Natural killer cell (primary cell): ENCODE measurements around the gene UFD1. TPM values are rescaled to one million over a fixed set of nuclear protein-coding genes. Genes with fewer than 3 reads are reported as not detected.

Experiments used
- ATAC-seq, 3 donors: fragments of 150-1000 bp in 2 of 3; fragments of 200-7000 bp in 1 of 3; cut with Tn5 transposase; 1 replicate in 1 of 3; 2 replicates in 2 of 3; pipeline ENCODE4 v1.10.0; 2021; ENCODE audit warnings: mild to moderate bottlenecking in 2 of 3, moderate library complexity in 2 of 3
- DNase-seq, 2 donors: peaks; one replicate each; pipeline versions ENCODE4 v3.0.0 to v3.0.0-alpha.2; 2013 to 2021; ENCODE audit warnings: mixed read lengths in 1 of 2
- H3K27ac ChIP-seq: one replicate; pipeline ENCODE4 v1.5.1; 2013; ENCODE audit warnings: mild to moderate bottlenecking, low read length
- H3K27me3 ChIP-seq: one replicate; pipeline ENCODE4 v1.6.1; 2013; ENCODE audit warnings: low read length; ENCODE audit not compliant: control insufficient read depth, insufficient read depth
- H3K36me3 ChIP-seq: one replicate; pipeline ENCODE4 v1.6.1; 2013; ENCODE audit warnings: low read length; ENCODE audit not compliant: control insufficient read depth, insufficient read depth
- H3K4me1 ChIP-seq: one replicate; pipeline ENCODE4 v1.6.1; 2013; ENCODE audit warnings: low read length; ENCODE audit not compliant: control insufficient read depth, insufficient read depth
- H3K4me3 ChIP-seq: one replicate; pipeline ENCODE4 v1.5.1; 2013; ENCODE audit warnings: low read length
- H3K9me3 ChIP-seq: one replicate; pipeline ENCODE4 v1.6.1; 2013; ENCODE audit warnings: low read length; ENCODE audit not compliant: control insufficient read depth, insufficient read depth
- H3K27ac Mint-ChIP-seq, 2 donors: one replicate each; pipeline ENCODE4 v1.8.0; 2022; ENCODE audit warnings: mild to moderate bottlenecking in 2 of 2, mixed read lengths in 2 of 2, moderate library complexity in 1 of 2
- H3K27me3 Mint-ChIP-seq, 2 donors: one replicate each; pipeline ENCODE4 v1.8.0; 2022; ENCODE audit warnings: low read depth in 2 of 2, mixed read lengths in 2 of 2
- H3K36me3 Mint-ChIP-seq: one replicate; pipeline ENCODE4 v1.8.0; 2022; ENCODE audit warnings: mixed read lengths
- H3K4me1 Mint-ChIP-seq, 2 donors: one replicate each; pipeline ENCODE4 v1.8.0; 2022; ENCODE audit warnings: mixed read lengths in 2 of 2
- H3K4me3 Mint-ChIP-seq: one replicate; pipeline ENCODE4 v1.8.0; 2022; ENCODE audit warnings: mild to moderate bottlenecking, moderate library complexity, mixed read lengths
- H3K9me3 Mint-ChIP-seq, 2 donors: one replicate each; pipeline ENCODE4 v1.8.0; 2022; ENCODE audit warnings: mixed read lengths in 2 of 2
- CTCF ChIP-seq: fragments of 200-600 bp; IDR thresholded peaks from one replicate; pipeline ENCODE4 v1.8.0; 2022; ENCODE audit warnings: antibody characterized with exemption
- WGBS: methylation state at CpG from one replicate; pipeline ENCODE4 v1.1.7; 2013; ENCODE audit warnings: missing lambda C conversion rate; ENCODE audit not compliant: insufficient coverage; 5-methylcytosine and 5-hydroxymethylcytosine counted together
- intact Hi-C: fragments of 100-400 bp; cut with micrococcal nuclease; formaldehyde crosslinking; loops from one replicate; pipeline ENCODE4 v1.14.2; 2022
- total RNA-seq, 4 donors: library from RNA; stranded (reverse); fragments of 120-200 nt in 1 of 4; gene quantifications; one replicate each; pipeline versions ENCODE4 v1.2.3 to v1.2.4, GENCODE V29; 2013 to 2022

UFD1 gene
- total RNA-seq, 3 donors from 2014 or later (not counting 1 experiment from before 2014, with no cell fraction given): 73.8 to 101 (median 77.8) TPM

DNA sequence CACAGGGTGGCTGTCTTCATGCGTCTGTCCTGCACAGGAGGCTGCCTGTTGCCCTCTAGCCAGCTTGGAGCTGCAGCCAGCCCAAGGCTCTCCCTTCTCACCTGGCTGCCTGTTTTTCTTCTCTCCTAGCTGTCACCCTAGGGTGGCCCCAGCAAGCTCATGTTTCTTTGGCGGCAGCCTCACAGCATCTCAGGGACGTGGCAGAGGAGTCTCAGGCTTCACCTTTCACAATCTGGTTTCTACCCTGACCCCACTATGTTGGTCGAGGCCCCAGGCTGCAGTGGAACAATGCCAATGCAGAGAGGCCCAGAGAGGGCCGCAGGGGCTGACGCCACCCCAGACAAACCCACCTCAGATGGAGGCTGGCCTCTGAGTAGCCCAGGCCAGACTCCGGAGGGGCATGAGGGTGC is 47.7 kb upstream of the UFD1 start:
- no peak for ATAC-seq
- H3K4me1 Mint-ChIP-seq: peaks cover 0 to 9% of the 10 kb centered on the region in 2 donors
- no peak overlapping the region for H3K4me3 ChIP-seq
- intact Hi-C loops: no loop called here
- no peak overlapping the region for H3K27ac ChIP-seq
- no peak overlapping the region for H3K27ac Mint-ChIP-seq
- peaks cover 11% of the 10 kb centered on the region for H3K27me3 ChIP-seq
- H3K36me3 ChIP-seq: no peaks in the 10 kb centered on the region
- H3K9me3 ChIP-seq: no peaks in the 10 kb centered on the region
- DNase-seq: no peak
- no peak overlapping the region for H3K4me3 Mint-ChIP-seq
- H3K27me3 Mint-ChIP-seq: peaks cover 0 to 20% of the 10 kb centered on the region in 2 donors
- 84% methylated on average over 7 of the region's 7 CpGs for WGBS
- no peaks in the 10 kb centered on the region for H3K36me3 Mint-ChIP-seq
- H3K9me3 Mint-ChIP-seq: no peaks in the 10 kb centered on the region
- peaks cover 5% of the 10 kb centered on the region for H3K4me1 ChIP-seq
- no peak for TF ChIP-seq CTCF

DNA sequence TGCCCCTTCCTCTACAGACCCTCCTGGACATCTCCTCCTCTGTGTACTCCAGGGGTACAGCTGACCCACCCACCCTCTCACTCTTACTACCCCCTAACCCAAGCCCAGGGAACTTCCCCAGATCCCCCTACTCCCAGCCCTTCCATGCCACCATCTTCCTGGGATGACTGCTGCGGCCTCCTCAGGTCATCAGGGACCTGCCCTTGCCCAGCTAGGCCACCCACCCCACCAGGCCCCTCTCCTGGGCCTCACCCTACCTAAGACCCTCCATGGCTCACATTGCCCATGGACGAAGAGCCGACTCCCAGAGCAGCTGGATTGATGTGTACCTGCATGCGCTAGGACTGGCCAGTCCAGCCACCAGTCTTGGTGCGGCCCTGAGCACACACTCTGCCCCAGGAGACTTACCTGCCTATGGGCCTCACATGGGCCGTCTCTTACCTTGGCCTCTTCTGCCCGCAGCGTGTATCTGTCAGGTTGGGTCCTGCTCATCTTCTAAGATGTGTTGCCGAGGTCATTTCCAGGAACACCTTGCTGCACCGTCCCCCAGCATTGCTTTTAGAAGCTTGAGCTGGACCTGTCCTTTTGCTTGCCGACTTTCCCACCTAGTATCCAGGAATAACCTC is 47.2 kb upstream of the UFD1 start:
- no peak overlapping the region for H3K27ac ChIP-seq
- WGBS: 93% methylated on average over 11 of the region's 11 CpGs
- DNase-seq (no peak), ATAC-seq (no peak)
- Mint-ChIP-seq H3K9me3 (no peaks in the 10 kb centered on the region), H3K27me3 (peaks cover 0 to 20% of the 10 kb centered on the region in 2 donors), H3K4me1 (peaks cover 0 to 9% of the 10 kb centered on the region in 2 donors), H3K36me3 (no peaks in the 10 kb centered on the region), H3K4me3 (no peak overlapping the region), H3K27ac (no peak overlapping the region)
- H3K4me3 ChIP-seq: no peak overlapping the region
- H3K4me1 ChIP-seq: peaks cover 5% of the 10 kb centered on the region
- intact Hi-C loops: no loop called here
- TF ChIP-seq CTCF: no peak
- H3K27me3 ChIP-seq: peaks cover 11% of the 10 kb centered on the region
- H3K9me3 ChIP-seq: no peaks in the 10 kb centered on the region
- H3K36me3 ChIP-seq: no peaks in the 10 kb centered on the region

- WGBS: 70% methylated on average over 2 of the region's 3 CpGs
- intact Hi-C loops: no loop called here
- no peaks in the 10 kb centered on the region for H3K9me3 Mint-ChIP-seq
- no peak overlapping the region for H3K27ac Mint-ChIP-seq
- ATAC-seq (no peak), DNase-seq (no peak)
- peaks cover 5% of the 10 kb centered on the region for H3K4me1 ChIP-seq
- no peak overlapping the region for H3K4me3 Mint-ChIP-seq
- peaks cover 0 to 9% of the 10 kb centered on the region in 2 donors for H3K4me1 Mint-ChIP-seq
- no peaks in the 10 kb centered on the region for H3K9me3 ChIP-seq
- no peak for TF ChIP-seq CTCF
- H3K27me3 ChIP-seq: peaks cover 11% of the 10 kb centered on the region
- H3K27me3 Mint-ChIP-seq: peaks cover 0 to 20% of the 10 kb centered on the region in 2 donors
- H3K36me3 ChIP-seq: no peaks in the 10 kb centered on the region
- H3K4me3 ChIP-seq: no peak overlapping the region
- H3K27ac ChIP-seq: no peak overlapping the region
- H3K36me3 Mint-ChIP-seq: no peaks in the 10 kb centered on the region
Measured at GRCh38 chr22:19525666-19526065, 46.7 kb upstream of the UFD1 start.
